Measurements from ENCODE around the gene TSR3. TPM values are rescaled to one million over a fixed set of nuclear protein-coding genes. Genes with fewer than 3 reads are reported as not detected.

The TSR3 gene
- total RNA-seq, 1 experiment from 2014 or later: 52.7 TPM

DNA sequence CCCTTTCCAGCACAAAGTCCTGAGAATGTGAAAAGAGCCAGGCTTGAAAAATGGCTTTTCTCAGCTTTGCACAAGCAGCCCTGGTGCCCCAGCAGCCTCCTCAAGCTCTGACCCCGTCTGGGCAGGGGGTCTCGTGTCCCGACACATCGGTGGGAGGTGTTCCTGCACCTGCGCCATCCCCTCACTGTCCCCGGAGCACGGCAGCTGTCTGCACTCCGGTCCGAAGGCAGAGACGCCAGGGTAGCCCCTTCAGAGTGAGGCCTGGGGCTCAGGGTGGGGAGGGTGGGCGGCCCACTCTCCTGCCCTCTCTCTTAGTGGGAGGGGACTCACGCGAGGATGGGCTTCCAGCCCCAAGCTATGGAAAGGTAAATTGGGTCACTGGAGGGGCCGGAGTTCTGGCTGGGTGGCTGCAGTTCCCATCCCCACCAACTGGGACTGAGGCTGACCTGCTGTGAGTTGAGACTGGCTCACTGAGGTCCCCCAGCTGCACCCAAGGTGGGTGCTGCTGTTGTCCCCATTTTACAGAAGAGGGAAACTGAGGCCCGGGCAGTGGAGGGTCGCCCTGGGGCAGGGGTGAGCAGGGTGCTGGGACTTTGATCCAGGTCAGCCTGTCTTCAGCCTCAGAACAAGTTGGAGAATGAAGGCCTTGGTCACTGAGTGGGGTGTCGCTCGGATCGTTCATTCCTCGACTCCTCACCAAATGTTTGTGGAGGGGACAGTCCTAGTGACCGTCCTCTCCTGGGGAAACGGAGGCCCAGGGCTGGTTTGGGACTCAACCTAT, 20.6 kb downstream of the TSR3 start (continued):
- TF ChIP-seq REST (IDR thresholded peaks at IDR 0.05; ENCODE audit: low read depth): no peak
- TF ChIP-seq POLR2AphosphoS5 (IDR thresholded peaks at IDR 0.05; ENCODE audit: low read depth, low read length): no peak
- no peak for TF ChIP-seq JUND (IDR thresholded peaks at IDR 0.05)
- TF ChIP-seq TCF7L2 (IDR thresholded peaks at IDR 0.05; ENCODE audit: borderline replicate concordance, extremely low read depth, insufficient read depth, insufficient read length): no peak
- TF ChIP-seq ELF1 (IDR thresholded peaks at IDR 0.05; ENCODE audit: borderline replicate concordance, low read depth): no peak
- no peak for TF ChIP-seq EGR1 (IDR thresholded peaks at IDR 0.05; ENCODE audit: low read depth)
- TF ChIP-seq FOSL1 (IDR thresholded peaks at IDR 0.05; ENCODE audit: low read depth): no peak
- no peak for TF ChIP-seq YY1 (IDR thresholded peaks at IDR 0.05; ENCODE audit: extremely low read depth, insufficient replicate concordance, low read depth, low read length)
- TF ChIP-seq MAX (IDR thresholded peaks at IDR 0.05): no peak
